Measurements from ENCODE around the gene RPP21. TPM values are rescaled to one million over a fixed set of nuclear protein-coding genes. Genes with fewer than 3 reads are reported as not detected.
A peak's percentile ranks its signal among the peaks of the same experiment; 100 is the strongest.

Gene RPP21
- total RNA-seq, 6 donors from 2014 or later = 34.6 to 72.4 (median 45.5) TPM

- Histone ChIP-seq H3K9me3 (no peaks in the 10 kb centered on the region), H3K27me3 (peaks cover 0 to 5% (median 0%) of the 10 kb centered on the region in 4 donors), H3K4me1 (peaks cover 0 to 2% (median under 1%) of the 10 kb centered on the region in 4 donors), H3K36me3 (peaks cover 0 to 2% (median under 1%) of the 10 kb centered on the region in 4 donors), H3K4me3 (no peak overlapping the region), H3K27ac (no peak overlapping the region)
- TF ChIP-seq EP300 (IDR thresholded peaks at IDR 0.05) = no peak
- no peak for TF ChIP-seq POLR2A (IDR thresholded peaks at IDR 0.05)
- no peak for TF ChIP-seq POLR2AphosphoS5 (IDR thresholded peaks at IDR 0.05)
- no peak for TF ChIP-seq CTCF (IDR thresholded peaks at IDR 0.05)
- ATAC-seq (ENCODE audit: low FRiP score in 2 of 2) (no peak), DNase-seq (no peak)
- 69 to 85% methylated on average over 2 of the region's 2 CpGs for WGBS, 2 donors
Observed at GRCh38 chr6:30352550-30352949, 7.6 kb downstream of the RPP21 start.

DNA sequence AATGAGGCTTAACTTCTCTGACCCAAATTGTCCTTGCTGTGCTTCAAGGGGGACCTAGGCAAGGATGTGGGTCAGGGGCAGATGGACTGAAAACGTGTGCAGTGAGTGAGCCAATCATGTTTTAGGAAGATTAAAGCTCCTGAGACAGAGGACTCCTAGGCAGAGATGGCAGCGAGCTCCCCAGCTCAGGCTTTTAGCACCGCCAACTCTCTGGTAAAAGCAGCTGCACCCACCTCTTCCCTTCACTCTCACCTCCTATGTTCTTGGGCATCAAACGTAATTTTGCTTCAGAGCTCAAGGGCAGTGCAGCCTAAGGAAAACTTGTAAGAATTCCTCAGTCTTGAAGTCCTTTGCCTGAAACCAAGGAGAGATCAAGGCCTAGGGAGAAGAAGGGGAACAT, 10.3 kb downstream of the RPP21 start:
- Histone ChIP-seq H3K9me3 (no peaks in the 10 kb centered on the region), H3K36me3 (no peaks in the 10 kb centered on the region), H3K27ac (no peak overlapping the region), H3K4me3 (no peak overlapping the region), H3K4me1 (peaks cover 4 to 10% (median 6%) of the 10 kb centered on the region in 4 donors), H3K27me3 (peaks cover 0 to 15% (median 8%) of the 10 kb centered on the region in 4 donors)
- DNase-seq (no peak), ATAC-seq (ENCODE audit: low FRiP score in 2 of 2) (no peak)
- 62% methylated on average over 4 of the region's 4 CpGs for WGBS, 2 donors
- TF ChIP-seq POLR2A (IDR thresholded peaks at IDR 0.05) (no peak), CTCF (IDR thresholded peaks at IDR 0.05) (no peak), EP300 (IDR thresholded peaks at IDR 0.05) (no peak), POLR2AphosphoS5 (IDR thresholded peaks at IDR 0.05) (no peak)

DNA sequence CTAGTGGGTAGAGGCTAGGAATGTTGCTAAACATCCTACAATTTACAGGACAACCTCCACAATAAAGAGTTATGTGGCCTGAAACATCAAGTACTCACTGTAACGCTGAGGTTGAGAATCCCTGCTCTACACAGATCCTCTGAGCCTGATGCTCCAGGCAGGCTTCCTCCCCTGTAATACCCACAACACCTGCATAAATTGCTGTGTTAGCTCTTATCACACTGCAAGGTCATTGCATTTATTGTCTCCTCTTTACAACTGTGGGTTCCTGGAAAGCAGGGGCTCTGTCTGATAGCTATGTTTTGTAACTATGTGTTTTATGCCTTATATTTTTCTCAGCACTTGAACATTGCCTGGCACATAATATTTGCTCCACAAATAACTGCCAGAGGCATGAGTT, 11.6 kb downstream of the RPP21 start:
- H3K27me3 ChIP-seq = peaks cover 0 to 15% (median 8%) of the 10 kb centered on the region in 4 donors
- no peak overlapping the region for H3K4me3 ChIP-seq
- TF ChIP-seq POLR2AphosphoS5 (IDR thresholded peaks at IDR 0.05) (no peak), CTCF (IDR thresholded peaks at IDR 0.05) (no peak), POLR2A (IDR thresholded peaks at IDR 0.05) (no peak), EP300 (IDR thresholded peaks at IDR 0.05) (no peak)
- no peak for DNase-seq
- H3K36me3 ChIP-seq = no peaks in the 10 kb centered on the region
- H3K9me3 ChIP-seq = no peaks in the 10 kb centered on the region
- H3K27ac ChIP-seq = no peak overlapping the region
- no peak for ATAC-seq (ENCODE audit: low FRiP score in 2 of 2)
- WGBS, 2 donors = 75 to 77% methylated on average over 1 of the region's 1 CpG
- H3K4me1 ChIP-seq = peaks cover 4 to 10% (median 6%) of the 10 kb centered on the region in 4 donors

GRCh38 chr6:30357678-30358540, 13.0 kb downstream of the RPP21 start:
- DNase-seq (peak; percentile 30 to 73), ATAC-seq (ENCODE audit: low FRiP score in 2 of 2) (peak; percentile 77 to 84)
- peak overlapping the region in 3 of 4 donors; percentile 19 to 29 (median 23) for H3K4me3 ChIP-seq
- WGBS, 2 donors = 7 to 8% methylated on average over 39 to 40 of the region's 40 CpGs
- H3K4me1 ChIP-seq = peaks cover 4 to 10% (median 6%) of the 10 kb centered on the region in 4 donors
- H3K9me3 ChIP-seq = no peaks in the 10 kb centered on the region
- H3K27ac ChIP-seq = no peak overlapping the region
- TF ChIP-seq POLR2AphosphoS5 (IDR thresholded peaks at IDR 0.05) (no peak), CTCF (IDR thresholded peaks at IDR 0.05) (peak; percentile 41 to 74 (median 50))
- peaks cover 0 to 15% (median 8%) of the 10 kb centered on the region in 4 donors for H3K27me3 ChIP-seq
- H3K36me3 ChIP-seq = no peaks in the 10 kb centered on the region

Measured in upper lobe of left lung (tissue), 6 donors.